Panc1 (cell line): ENCODE results near the gene MEIOB. TPM values are rescaled to one million over a fixed set of nuclear protein-coding genes. Genes with fewer than 3 reads are reported as not detected.

Experiments used
- ATAC-seq: fragments of 200-7000 bp; cut with Tn5 transposase; 2 replicates; pipeline ENCODE4 v1.9.1; 2020; ENCODE audit warnings: mild to moderate bottlenecking, moderate library complexity
- BruUV-seq: library from RNA; stranded (reverse); fragments of 400-500 nt; replicated peaks from 2 replicates; lab custom pipeline; 2021; lab: Mats Ljungman, UMichigan
- CTCF ChIA-PET: fragments of 300-600 bp; sonication (Branson Sonifier 250); formaldehyde crosslinking; loops from one replicate; lab custom pipeline; 2022; ENCODE audit warnings: antibody characterized with exemption; lab: Charles Lee
- POLR2A ChIA-PET: fragments of 300-600 bp; sonication (Branson Sonifier 250); formaldehyde crosslinking; loops from one replicate; lab custom pipeline; 2022; ENCODE audit warnings: antibody characterized with exemption; lab: Charles Lee
- DNase-seq: peaks from one replicate; pipeline ENCODE4 v3.0.0-alpha.2; 2010; ENCODE audit warnings: low read depth, low spot score
- H3K27ac ChIP-seq: 2 replicates; pipeline ENCODE4 v1.5.1; 2011; ENCODE audit warnings: mild to moderate bottlenecking, low read length, inconsistent platforms
- H3K27me3 ChIP-seq: fragments of 200-500 bp; sonication (Bioruptor generic); 2 replicates; pipeline ENCODE4 v1.6.0; 2014; ENCODE audit warnings: low read length, inconsistent platforms; ENCODE audit not compliant: control insufficient read depth, insufficient read depth
- H3K36me3 ChIP-seq: fragments of 200-500 bp; sonication (Bioruptor generic); 2 replicates; pipeline ENCODE4 v1.5.1; 2014; ENCODE audit warnings: inconsistent platforms, mild to moderate bottlenecking, low read length, moderate library complexity; ENCODE audit not compliant: control insufficient read depth, insufficient read depth
- H3K4me1 ChIP-seq: 2 replicates; pipeline ENCODE4 v1.5.1; 2011; ENCODE audit warnings: inconsistent platforms, mild to moderate bottlenecking, low read length, moderate library complexity; ENCODE audit not compliant: control insufficient read depth, insufficient read depth
- H3K4me3 ChIP-seq, 2 experiments: 2 replicates each; pipeline ENCODE4 v1.5.1; 2011 to 2012; ENCODE audit warnings: low read depth in 2 of 2, low read length in 2 of 2, mild to moderate bottlenecking in 2 of 2, inconsistent platforms in 1 of 2, moderate library complexity in 1 of 2
- H3K9me3 ChIP-seq: fragments of 200-500 bp; sonication (Bioruptor generic); 2 replicates; pipeline ENCODE4 v1.5.1; 2014; ENCODE audit warnings: low read depth, mild to moderate bottlenecking, inconsistent platforms, low read length, moderate library complexity; ENCODE audit not compliant: control insufficient read depth, insufficient read depth
- CTCF ChIP-seq: fragments of 450-650 bp; IDR thresholded peaks from 2 replicates; pipeline ENCODE4 v1.5.1; 2017; ENCODE audit warnings: mild to moderate bottlenecking
- POLR2AphosphoS5 ChIP-seq: IDR thresholded peaks from 2 replicates; pipeline ENCODE4 v1.6.1; 2012; ENCODE audit warnings: mild to moderate bottlenecking, low read depth, low read length, moderate library complexity
- REST ChIP-seq, 2 experiments: IDR thresholded peaks; 2 replicates each; pipeline ENCODE4 v1.6.1; 2011 to 2012; ENCODE audit warnings: low read depth in 2 of 2, control low read depth in 1 of 2, low read length in 1 of 2, mild to moderate bottlenecking in 1 of 2, moderate library complexity in 1 of 2; ENCODE audit not compliant: insufficient read depth in 1 of 2
- SIN3A ChIP-seq: IDR thresholded peaks from 2 replicates; pipeline ENCODE4 v1.6.1; 2012; ENCODE audit warnings: low read depth, mild to moderate bottlenecking, low read length, moderate library complexity, borderline replicate concordance; ENCODE audit not compliant: insufficient read depth
- TCF7L2 ChIP-seq: IDR thresholded peaks from 2 replicates; pipeline ENCODE4 v1.6.1; 2011; ENCODE audit warnings: mild to moderate bottlenecking, low read depth, low read length, inconsistent platforms
- in situ Hi-C: cut with HindIII; loops from 2 replicates; pipeline ENCODE4 v1.10.0; 2016; ENCODE audit warnings: low sequenced_read_pairs, low pct_unique_long_range_greater_than_20kb
- intact Hi-C: fragments of 100-400 bp; cut with micrococcal nuclease; formaldehyde crosslinking; loops from one replicate; pipeline ENCODE4 v1.10.0; 2022; ENCODE audit not compliant: unreplicated experiment
- total RNA-seq: library from RNA; stranded (reverse); gene quantifications from one replicate; pipeline ENCODE4 v1.2.1, GENCODE V29; 2021; ENCODE audit not compliant: unreplicated experiment

Gene MEIOB
- total RNA-seq, 1 experiment from 2014 or later = not detected

DNA sequence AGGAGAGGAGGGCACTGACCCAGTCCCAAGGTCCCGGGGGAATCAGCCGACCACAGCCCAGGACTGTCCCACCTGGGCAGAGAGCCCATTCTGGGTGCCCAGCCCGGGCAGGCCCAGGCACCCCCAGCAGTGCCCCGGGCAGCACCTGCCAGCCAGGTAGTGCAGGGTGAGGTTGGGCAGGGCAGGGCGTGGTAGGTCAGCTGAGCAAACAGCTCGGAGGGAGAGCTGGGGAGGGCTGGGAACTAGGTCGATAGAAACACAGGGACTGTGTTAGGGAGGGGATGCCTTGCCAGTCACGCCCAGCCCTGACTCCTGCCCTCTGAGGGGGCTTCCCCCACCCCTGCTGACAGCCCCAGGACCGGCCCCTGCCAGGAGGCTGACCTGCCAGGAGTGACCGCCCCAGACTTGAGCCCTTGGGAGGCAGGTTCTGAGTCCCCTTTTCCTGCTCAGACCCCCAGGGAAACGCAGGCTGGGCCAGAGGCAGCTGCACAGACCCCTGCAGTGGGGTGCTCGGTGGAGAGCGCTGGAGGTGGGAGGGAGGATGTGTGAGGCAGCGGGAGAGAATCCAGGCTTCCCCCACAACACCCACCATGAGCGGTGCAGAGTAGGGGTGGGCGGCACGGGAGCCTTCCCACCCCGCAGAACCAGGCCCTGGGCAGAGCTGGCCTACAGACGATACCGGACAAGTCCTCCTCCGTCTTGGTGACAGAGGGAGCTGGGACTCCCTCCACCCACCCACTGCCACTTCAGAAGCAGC is 41.5 kb upstream of the MEIOB start:
- no peak for TF ChIP-seq SIN3A
- TF ChIP-seq TCF7L2 = no peak
- no peak for TF ChIP-seq CTCF
- TF ChIP-seq REST (IDR thresholded peaks at IDR 0.05; ENCODE audit: insufficient read depth in 1 of 2, low read depth in 2 of 2, low read length in 1 of 2) = no peak
- no peak for TF ChIP-seq POLR2AphosphoS5
- H3K9me3 ChIP-seq = no peaks in the 10 kb centered on the region
- 0 out of 2 replicates have a peak, but pooled peaks have one; percentile 26 for ATAC-seq
- peaks cover 2% of the 10 kb centered on the region; the same call in 1 of the 2 replicates for H3K27me3 ChIP-seq
- no peak for DNase-seq
- H3K4me3 ChIP-seq = no peak overlapping the region
- POLR2A ChIA-PET = no interaction called here
- in situ Hi-C loops = no loop called here
- no peak overlapping the region for H3K27ac ChIP-seq
- H3K36me3 ChIP-seq = no peaks in the 10 kb centered on the region
- peaks cover 7% of the 10 kb centered on the region for H3K4me1 ChIP-seq
- CTCF ChIA-PET = no interaction called here
- no TSS peak for BruUV-seq
- intact Hi-C loops = no loop called here

DNA sequence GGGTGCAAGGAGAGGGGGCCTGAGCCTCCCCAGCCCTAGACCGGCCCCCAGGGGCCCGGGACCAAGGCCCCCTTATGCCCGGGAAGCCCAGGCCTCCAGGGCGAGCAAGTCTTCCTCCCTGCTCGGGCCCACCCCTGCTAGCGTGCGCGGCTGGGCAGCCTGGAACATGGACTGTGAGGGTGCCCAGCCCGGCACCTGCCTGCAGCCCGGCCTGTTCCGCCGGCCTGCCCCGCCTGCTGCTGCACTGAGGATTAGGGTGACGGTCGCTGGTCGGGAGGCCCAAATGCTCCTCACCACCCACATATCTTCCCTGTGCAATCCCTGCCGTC is 40.2 kb upstream of the MEIOB start:
- no peak overlapping the region for H3K4me3 ChIP-seq
- H3K36me3 ChIP-seq = no peaks in the 10 kb centered on the region
- BruUV-seq = no TSS peak
- H3K27ac ChIP-seq = no peak overlapping the region
- peaks cover 3% of the 10 kb centered on the region for H3K4me1 ChIP-seq
- ChIA-PET CTCF (no interaction called here), POLR2A (no interaction called here)
- ATAC-seq = no peak
- intact Hi-C loops (no loop called here), in situ Hi-C loops (no loop called here)
- no peak for TF ChIP-seq CTCF
- TF ChIP-seq TCF7L2 = no peak
- no peak for TF ChIP-seq SIN3A
- TF ChIP-seq REST (IDR thresholded peaks at IDR 0.05; ENCODE audit: insufficient read depth in 1 of 2, low read depth in 2 of 2, low read length in 1 of 2) = no peak
- TF ChIP-seq POLR2AphosphoS5 = no peak
- no peaks in the 10 kb centered on the region for H3K9me3 ChIP-seq
- H3K27me3 ChIP-seq = no peaks in the 10 kb centered on the region
- no peak for DNase-seq
